Measurements from ENCODE around the gene NAA60. TPM values are rescaled to one million over a fixed set of nuclear protein-coding genes. Genes with fewer than 3 reads are reported as not detected.
A peak's percentile ranks its signal among the peaks of the same experiment; 100 is the strongest.

NAA60 gene
- total RNA-seq (10 to 100 TPM; 68.5 to 74.4 TPM), polyA plus RNA-seq (10 to 100 TPM; 36.9 to 56.1 (median 44.4) TPM), total RNA-seq (24.6 to 42.3 (median 32.9) reads per million in 6 experiments)

- Mint-ChIP-seq H3K36me3 (peaks cover 24 to 35% (median 24%) of the 10 kb centered on the region in 3 donors), H3K9me3 (peaks cover 0 to 26% (median 13%) of the 10 kb centered on the region in 9 donors), H3K4me3 (peak within 1 kb of the TSS; percentile 92 to 99 (median 95)), H3K27me3 (no peaks in the 10 kb centered on the region), H3K4me1 (peaks cover 5 to 48% (median 28%) of the 10 kb centered on the region in 4 donors), H3K27ac (peak within 1 kb of the TSS; percentile 88 to 99 (median 96))
- peak; percentile 93 to 97 for ATAC-seq
- POLR2A ChIA-PET: interaction anchor here (0.6 to 3.2 kb wide), 18 partner anchors 12 to 314 kb away, joined by 3 to 21 read pairs (median 5); partner anchors contain the start of genes CLUAP1, SLX4, ZNF174 and ZNF200
- DNase-seq: peak; percentile 54 to 89 (median 80)
These were observed at the start of gene NAA60, which contains the start of gene ZNF597 for GRCh38 chr16:3443108-3444031. NAA60 (plus strand) TSS chr16:3443680; CDS start chr16:3476228, 32,548 bp downstream. ZNF597 (minus strand) TSS chr16:3443504; CDS start chr16:3443153, 351 bp downstream.

- POLR2A ChIA-PET: interaction anchor here (0.5 to 4.2 kb wide), 31 partner anchors 8 to 271 kb away, joined by 3 to 41 read pairs (median 5); partner anchors contain the start of genes CLUAP1, NAA60, TIGD7 and ZNF200
- peak in 1 of 2 donors; percentile 33 for ATAC-seq
- peaks cover 29 to 70% (median 57%) of the 10 kb centered on the region in 4 donors for H3K4me1 Mint-ChIP-seq
These were observed 43.1 kb upstream of the NAA60 start for GRCh38 chr16:3400446-3400778.

GRCh38 chr16:3400779-3401688 is 42.4 kb upstream of the NAA60 start, which contains the start of the genes ZNF174 and ZSCAN32:
ZNF174 (plus strand) TSS chr16:3401215; CDS start chr16:3402005, 790 bp downstream.
ZSCAN32 (minus strand) TSS chr16:3401004; CDS start chr16:3397557, 3,447 bp downstream.
- peak; percentile 94 to 99 (median 98) for DNase-seq
- peaks cover 3 to 55% (median 24%) of the 10 kb centered on the region in 9 donors for H3K9me3 Mint-ChIP-seq
- peak; percentile 95 to 97 for ATAC-seq
- peaks cover 44 to 57% (median 52%) of the 10 kb centered on the region in 3 donors for H3K36me3 Mint-ChIP-seq
- no peaks in the 10 kb centered on the region for H3K27me3 Mint-ChIP-seq
- POLR2A ChIA-PET: interaction anchor here (0.5 to 4.2 kb wide), 26 partner anchors 8 to 272 kb away, joined by 3 to 41 read pairs (median 5); partner anchors contain the start of genes CLUAP1, NAA60, TIGD7 and ZNF200
- H3K4me1 Mint-ChIP-seq: peaks cover 29 to 70% (median 55%) of the 10 kb centered on the region in 4 donors
- H3K27ac Mint-ChIP-seq: peak within 1 kb of the TSS; percentile 85 to 96 (median 90)
- H3K4me3 Mint-ChIP-seq: peak within 1 kb of the TSS; percentile 88 to 97 (median 95)

More at GRCh38 chr16:3400446-3400778, 43.1 kb upstream of the NAA60 start:
- peak overlapping the region; percentile 88 to 97 (median 95) for H3K4me3 Mint-ChIP-seq
- H3K27me3 Mint-ChIP-seq: no peaks in the 10 kb centered on the region
- peak overlapping the region; percentile 82 to 94 (median 90) for H3K27ac Mint-ChIP-seq
- peaks cover 1 to 54% (median 25%) of the 10 kb centered on the region in 9 donors for H3K9me3 Mint-ChIP-seq
- DNase-seq: no peak
- H3K36me3 Mint-ChIP-seq: peaks cover 40 to 56% (median 52%) of the 10 kb centered on the region in 3 donors

- Mint-ChIP-seq H3K4me1 (peaks cover 22 to 65% (median 47%) of the 10 kb centered on the region in 4 donors), H3K9me3 (peaks cover 7 to 55% (median 23%) of the 10 kb centered on the region in 9 donors), H3K27me3 (no peaks in the 10 kb centered on the region), H3K27ac (peak overlapping the region; percentile 85 to 91 (median 87)), H3K36me3 (peaks cover 44 to 57% (median 52%) of the 10 kb centered on the region in 3 donors), H3K4me3 (peak overlapping the region; percentile 88 to 97 (median 95))
- POLR2A ChIA-PET: interaction anchor here (0.7 to 4.2 kb wide), 19 partner anchors 9 to 729 kb away, joined by 3 to 41 read pairs (median 6); partner anchors contain the start of genes CLUAP1, NAA60, TIGD7 and ZNF200
- ATAC-seq: no peak
- no peak for DNase-seq
These were observed 41.6 kb upstream of the NAA60 start for GRCh38 chr16:3401719-3402397.

GRCh38 chr16:3408561-3409197 is 34.8 kb upstream of the NAA60 start:
- DNase-seq (no peak), ATAC-seq (no peak)
- H3K27ac Mint-ChIP-seq: no peak overlapping the region
- no peaks in the 10 kb centered on the region for H3K27me3 Mint-ChIP-seq
- H3K9me3 Mint-ChIP-seq: peaks cover 0 to 93% (median 37%) of the 10 kb centered on the region in 9 donors
- peaks cover 0 to 16% (median 7%) of the 10 kb centered on the region in 4 donors for H3K4me1 Mint-ChIP-seq
- peaks cover 57 to 82% (median 59%) of the 10 kb centered on the region in 3 donors for H3K36me3 Mint-ChIP-seq
- no peak overlapping the region for H3K4me3 Mint-ChIP-seq
- POLR2A ChIA-PET: interaction anchor here (0.6 to 1.2 kb wide), 4 partner anchors 9 to 138 kb away, joined by 3 read pairs; no protein-coding TSS in a partner anchor

- H3K27me3 Mint-ChIP-seq: peaks cover 0 to 3% (median 0%) of the 10 kb centered on the region in 5 donors
- no peak overlapping the region for H3K27ac Mint-ChIP-seq
- POLR2A ChIA-PET: no interaction called here
- DNase-seq: no peak
- H3K9me3 Mint-ChIP-seq: peaks cover 2 to 92% (median 34%) of the 10 kb centered on the region in 9 donors
- H3K36me3 Mint-ChIP-seq: peaks cover 13 to 42% (median 35%) of the 10 kb centered on the region in 3 donors
- no peak overlapping the region for H3K4me3 Mint-ChIP-seq
- no peak for ATAC-seq
- H3K4me1 Mint-ChIP-seq: peaks cover 0 to 1% (median 0%) of the 10 kb centered on the region in 4 donors
These were observed 29.6 kb upstream of the NAA60 start for GRCh38 chr16:3413730-3414379.

GRCh38 chr16:3431779-3432219 is 11.7 kb upstream of the NAA60 start:
- DNase-seq (peak; percentile 7 to 75 (median 46)), ATAC-seq (peak; percentile 63 to 82)
- H3K27me3 Mint-ChIP-seq: peaks cover 0 to 2% (median 0%) of the 10 kb centered on the region in 5 donors
- H3K4me1 Mint-ChIP-seq: peaks cover 6 to 24% (median 17%) of the 10 kb centered on the region in 4 donors
- POLR2A ChIA-PET: interaction anchor here (1.3 to 1.4 kb wide), 2 partner anchors 26 to 30 kb away, joined by 4 to 5 read pairs; no protein-coding TSS in a partner anchor
- H3K4me3 Mint-ChIP-seq: peak overlapping the region; percentile 52 to 74 (median 66)
- peak overlapping the region in 9 of 10 donors; percentile 26 to 83 (median 67) for H3K27ac Mint-ChIP-seq
- peaks cover 6 to 31% (median 15%) of the 10 kb centered on the region in 3 donors for H3K36me3 Mint-ChIP-seq
- peaks cover 0 to 9% (median 0%) of the 10 kb centered on the region in 9 donors for H3K9me3 Mint-ChIP-seq

- peaks cover 0 to 2% (median 0%) of the 10 kb centered on the region in 5 donors for H3K27me3 Mint-ChIP-seq
- DNase-seq (no peak), ATAC-seq (no peak)
- H3K4me1 Mint-ChIP-seq: peaks cover 10 to 30% (median 18%) of the 10 kb centered on the region in 4 donors
- H3K27ac Mint-ChIP-seq: peak overlapping the region in 2 of 10 donors; percentile 23 to 43
- POLR2A ChIA-PET: no interaction called here
- H3K4me3 Mint-ChIP-seq: no peak overlapping the region
- peaks cover 0 to 17% (median 2%) of the 10 kb centered on the region in 9 donors for H3K9me3 Mint-ChIP-seq
- peaks cover 7 to 51% (median 21%) of the 10 kb centered on the region in 3 donors for H3K36me3 Mint-ChIP-seq
These were observed 9.1 kb upstream of the NAA60 start for GRCh38 chr16:3434373-3434772.

- peaks cover 7 to 34% (median 24%) of the 10 kb centered on the region in 4 donors for H3K4me1 Mint-ChIP-seq
- DNase-seq: no peak
- no peak for ATAC-seq
- peaks cover 0 to 2% (median 0%) of the 10 kb centered on the region in 5 donors for H3K27me3 Mint-ChIP-seq
- no peak overlapping the region for H3K27ac Mint-ChIP-seq
- peaks cover 0 to 27% (median 13%) of the 10 kb centered on the region in 9 donors for H3K9me3 Mint-ChIP-seq
- POLR2A ChIA-PET: no interaction called here
- H3K36me3 Mint-ChIP-seq: peaks cover 24 to 53% (median 33%) of the 10 kb centered on the region in 3 donors
- H3K4me3 Mint-ChIP-seq: no peak overlapping the region
These were observed 3.8 kb upstream of the NAA60 start for GRCh38 chr16:3439637-3440036.

GRCh38 chr16:3444032-3444388 is 530 bp downstream of the NAA60 start:
- ATAC-seq (peak; percentile 37 to 61), DNase-seq (peak in 6 of 10 donors; percentile 27 to 65 (median 32))
- H3K36me3 Mint-ChIP-seq: peaks cover 24 to 35% (median 26%) of the 10 kb centered on the region in 3 donors
- H3K27ac Mint-ChIP-seq: peak overlapping the region; percentile 88 to 99 (median 96)
- H3K27me3 Mint-ChIP-seq: no peaks in the 10 kb centered on the region
- H3K4me3 Mint-ChIP-seq: peak overlapping the region; percentile 92 to 99 (median 95)
- H3K9me3 Mint-ChIP-seq: peaks cover 0 to 21% (median 13%) of the 10 kb centered on the region in 9 donors
- peaks cover 5 to 48% (median 27%) of the 10 kb centered on the region in 4 donors for H3K4me1 Mint-ChIP-seq
- POLR2A ChIA-PET: interaction anchor here (0.6 to 3.2 kb wide), 18 partner anchors 11 to 314 kb away, joined by 3 to 21 read pairs (median 4); partner anchors contain the start of genes CLUAP1, SLX4, ZNF174 and ZNF263
